ENCODE data around the gene CPEB4. TPM values are rescaled to one million over a fixed set of nuclear protein-coding genes. Genes with fewer than 3 reads are reported as not detected.
A peak's percentile ranks its signal among the peaks of the same experiment; 100 is the strongest.

Gene CPEB4
- total RNA-seq, 2 donors from 2014 or later: 54.7 to 65.6 TPM

- Histone ChIP-seq H3K27ac (no peak overlapping the region), H3K4me1 (ENCODE audit: control insufficient read depth in 1 of 2, low read depth in 2 of 2) (peaks cover 35 to 51% of the 10 kb centered on the region in 2 donors)
These were observed 7.4 kb downstream of the CPEB4 start for GRCh38 chr5:173895401-173896165.

DNA sequence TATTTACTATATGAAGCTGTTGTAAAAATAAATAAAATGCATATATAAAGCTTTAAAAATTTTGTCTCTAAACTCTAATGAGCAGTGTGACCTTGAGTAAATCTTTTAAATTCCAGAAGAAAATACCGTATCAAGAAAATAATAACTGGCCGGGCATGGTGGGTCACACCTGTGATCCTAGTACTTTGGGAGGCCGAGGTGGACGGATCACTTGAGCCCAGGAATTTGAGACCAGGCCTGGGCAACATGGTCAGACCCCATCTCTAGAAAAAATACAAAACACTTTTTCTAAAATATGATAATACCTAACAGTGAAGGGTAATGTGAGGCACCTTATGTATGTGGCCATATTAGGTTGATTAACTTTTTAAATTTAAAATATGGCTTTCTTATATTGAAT lies 8.5 kb downstream of the CPEB4 start:
- Histone ChIP-seq H3K36me3 (no peaks in the 10 kb centered on the region), H3K4me3 (no peak overlapping the region), H3K4me1 (ENCODE audit: control insufficient read depth in 1 of 2, low read depth in 2 of 2) (peaks cover 40 to 55% of the 10 kb centered on the region in 2 donors), H3K27ac (no peak overlapping the region), H3K9me3 (no peaks in the 10 kb centered on the region), H3K27me3 (replicated peaks; ENCODE audit: insufficient read depth) (no peaks in the 10 kb centered on the region)
- ATAC-seq (ENCODE audit: insufficient number of reproducible peaks, low FRiP score, low read depth) (no peak), DNase-seq (ENCODE audit: low spot score) (no peak)
- TF ChIP-seq, protein P1, sequence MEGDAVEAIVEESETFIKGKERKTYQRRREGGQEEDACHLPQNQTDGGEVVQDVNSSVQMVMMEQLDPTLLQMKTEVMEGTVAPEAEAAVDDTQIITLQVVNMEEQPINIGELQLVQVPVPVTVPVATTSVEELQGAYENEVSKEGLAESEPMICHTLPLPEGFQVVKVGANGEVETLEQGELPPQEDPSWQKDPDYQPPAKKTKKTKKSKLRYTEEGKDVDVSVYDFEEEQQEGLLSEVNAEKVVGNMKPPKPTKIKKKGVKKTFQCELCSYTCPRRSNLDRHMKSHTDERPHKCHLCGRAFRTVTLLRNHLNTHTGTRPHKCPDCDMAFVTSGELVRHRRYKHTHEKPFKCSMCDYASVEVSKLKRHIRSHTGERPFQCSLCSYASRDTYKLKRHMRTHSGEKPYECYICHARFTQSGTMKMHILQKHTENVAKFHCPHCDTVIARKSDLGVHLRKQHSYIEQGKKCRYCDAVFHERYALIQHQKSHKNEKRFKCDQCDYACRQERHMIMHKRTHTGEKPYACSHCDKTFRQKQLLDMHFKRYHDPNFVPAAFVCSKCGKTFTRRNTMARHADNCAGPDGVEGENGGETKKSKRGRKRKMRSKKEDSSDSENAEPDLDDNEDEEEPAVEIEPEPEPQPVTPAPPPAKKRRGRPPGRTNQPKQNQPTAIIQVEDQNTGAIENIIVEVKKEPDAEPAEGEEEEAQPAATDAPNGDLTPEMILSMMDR (IDR thresholded peaks at IDR 0.05): no peak

More at GRCh38 chr5:173895401-173896165, 7.4 kb downstream of the CPEB4 start:
- TF ChIP-seq, protein P1 (IDR thresholded peaks at IDR 0.05): no peak
- ATAC-seq (ENCODE audit: insufficient number of reproducible peaks, low FRiP score, low read depth) (no peak), DNase-seq (ENCODE audit: low spot score) (no peak)
- Histone ChIP-seq H3K27me3 (replicated peaks; ENCODE audit: insufficient read depth) (no peaks in the 10 kb centered on the region), H3K4me3 (no peak overlapping the region), H3K9me3 (no peaks in the 10 kb centered on the region), H3K36me3 (no peaks in the 10 kb centered on the region)

DNA sequence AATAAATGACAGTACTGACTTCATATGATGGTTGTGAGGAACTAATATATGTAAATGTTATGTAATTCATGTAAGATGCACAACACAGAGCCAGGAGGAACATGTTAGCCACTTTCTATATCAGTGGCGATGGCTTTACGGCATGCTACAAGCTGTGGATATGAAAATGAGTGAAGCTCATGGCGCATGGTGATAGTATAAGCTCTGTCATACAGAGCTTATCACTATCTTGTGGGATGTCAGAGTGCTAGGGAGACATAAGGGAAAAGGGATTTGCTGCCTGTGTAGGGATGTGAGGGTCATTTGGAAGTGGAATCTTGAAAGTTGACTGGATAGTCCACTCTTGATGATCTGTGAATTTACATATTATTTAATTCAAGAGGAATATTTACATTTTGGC lies 13.6 kb downstream of the CPEB4 start:
- no peaks in the 10 kb centered on the region for H3K36me3 ChIP-seq
- H3K27me3 ChIP-seq (replicated peaks; ENCODE audit: insufficient read depth): no peaks in the 10 kb centered on the region
- H3K4me3 ChIP-seq: no peak overlapping the region
- H3K4me1 ChIP-seq (ENCODE audit: control insufficient read depth in 1 of 2, low read depth in 2 of 2): peaks cover 35 to 47% of the 10 kb centered on the region in 2 donors
- TF ChIP-seq, protein P1 (IDR thresholded peaks at IDR 0.05): no peak
- no peaks in the 10 kb centered on the region for H3K9me3 ChIP-seq
- no peak for ATAC-seq (ENCODE audit: insufficient number of reproducible peaks, low FRiP score, low read depth)
- peak overlapping the region; percentile 27 to 33 for H3K27ac ChIP-seq
- no peak for DNase-seq (ENCODE audit: low spot score)

DNA sequence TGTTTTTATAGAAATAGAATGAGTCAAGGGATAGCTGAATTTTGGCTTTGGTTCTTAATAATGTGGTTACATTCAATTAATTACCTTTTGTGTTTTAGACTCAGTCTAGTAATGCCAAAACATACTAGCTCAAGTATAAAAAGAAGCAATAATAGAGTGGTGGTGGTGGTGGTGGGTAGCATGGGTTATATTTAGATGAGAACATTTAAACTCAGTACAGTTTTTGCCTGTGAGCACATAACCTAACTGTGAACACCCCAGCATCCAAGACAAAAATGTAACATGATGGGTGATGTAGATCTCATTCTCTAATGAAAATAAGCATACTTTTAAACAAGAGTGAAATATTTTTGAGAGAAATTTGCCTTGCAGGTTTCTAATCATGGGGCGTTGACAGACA lies 14.2 kb downstream of the CPEB4 start:
- TF ChIP-seq, protein P1 (IDR thresholded peaks at IDR 0.05): no peak
- peak overlapping the region; percentile 27 to 33 for H3K27ac ChIP-seq
- peak overlapping the region; percentile 15 for H3K4me3 ChIP-seq
- ATAC-seq (ENCODE audit: insufficient number of reproducible peaks, low FRiP score, low read depth) (no peak), DNase-seq (ENCODE audit: low spot score) (no peak)
- H3K27me3 ChIP-seq (replicated peaks; ENCODE audit: insufficient read depth): no peaks in the 10 kb centered on the region
- H3K4me1 ChIP-seq (ENCODE audit: control insufficient read depth in 1 of 2, low read depth in 2 of 2): peaks cover 34 to 45% of the 10 kb centered on the region in 2 donors
- H3K36me3 ChIP-seq: no peaks in the 10 kb centered on the region
- H3K9me3 ChIP-seq: no peaks in the 10 kb centered on the region

GRCh38 chr5:173902743-173903142 lies 14.6 kb downstream of the CPEB4 start:
- ATAC-seq (ENCODE audit: insufficient number of reproducible peaks, low FRiP score, low read depth) (no peak), DNase-seq (ENCODE audit: low spot score) (no peak)
- H3K27me3 ChIP-seq (replicated peaks; ENCODE audit: insufficient read depth): no peaks in the 10 kb centered on the region
- TF ChIP-seq, protein P1 (IDR thresholded peaks at IDR 0.05): no peak
- H3K4me1 ChIP-seq (ENCODE audit: control insufficient read depth in 1 of 2, low read depth in 2 of 2): peaks cover 36 to 49% of the 10 kb centered on the region in 2 donors
- H3K9me3 ChIP-seq: no peaks in the 10 kb centered on the region
- H3K36me3 ChIP-seq: no peaks in the 10 kb centered on the region
- H3K27ac ChIP-seq: peak overlapping the region; percentile 33 to 65
- no peak overlapping the region for H3K4me3 ChIP-seq
